ENCODE measurements around the gene TESMIN.

TESMIN gene

DNA sequence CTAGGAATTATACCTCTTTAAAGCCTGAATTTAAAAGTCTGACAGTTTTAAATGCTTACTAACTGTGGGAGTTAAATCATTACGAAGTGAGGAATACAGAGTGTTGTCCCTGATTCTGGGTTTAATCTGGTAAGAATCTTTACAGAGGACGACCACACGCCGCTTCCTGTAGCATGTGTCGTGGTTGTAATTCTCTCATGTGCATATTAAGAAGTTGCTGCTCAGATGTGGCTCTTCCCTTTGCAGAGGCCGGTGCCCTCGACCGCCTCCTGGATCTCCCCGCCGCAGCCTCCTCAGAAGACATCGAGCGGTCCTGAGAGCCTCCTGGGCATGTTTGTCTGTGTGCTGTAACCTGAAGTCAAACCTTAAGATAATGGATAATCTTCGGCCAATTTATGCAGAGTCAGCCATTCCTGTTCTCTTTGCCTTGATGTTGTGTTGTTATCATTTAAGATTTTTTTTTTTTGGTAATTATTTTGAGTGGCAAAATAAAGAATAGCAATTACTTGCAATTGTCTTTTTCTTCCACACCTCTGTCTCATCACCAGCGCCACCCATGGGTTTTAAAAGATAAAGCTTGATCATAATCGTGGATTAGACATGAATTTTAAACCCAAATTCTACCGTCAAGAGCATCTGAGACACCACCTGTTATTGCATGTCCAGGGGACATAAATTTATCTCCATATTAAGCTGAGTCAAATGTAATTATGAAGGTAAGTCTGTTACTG is 60.5 kb downstream of the TESMIN start:
- no peak overlapping the region for H3K4me3 ChIP-seq (ENCODE audit: low read depth, low read length)
- peaks cover 56% of the 10 kb centered on the region for H3K4me1 ChIP-seq (ENCODE audit: control insufficient read depth, insufficient read depth, low read length)
- no peak overlapping the region for H3K9ac ChIP-seq (ENCODE audit: low read length)
- peaks cover 54% of the 10 kb centered on the region for H3K36me3 ChIP-seq (ENCODE audit: control insufficient read depth, insufficient read depth, low read length)
- 0 out of 2 replicates have a peak, but pooled peaks cover under 1% of the 10 kb centered on the region for H3K9me3 ChIP-seq (ENCODE audit: control insufficient read depth, insufficient read depth, low read depth, low read length)
- H3K27ac ChIP-seq (ENCODE audit: low read depth, low read length) = no peak overlapping the region
- peaks cover 5% of the 10 kb centered on the region; the same call in 1 of the 2 replicates for H3K27me3 ChIP-seq (ENCODE audit: control insufficient read depth, insufficient read depth, low read length)

DNA sequence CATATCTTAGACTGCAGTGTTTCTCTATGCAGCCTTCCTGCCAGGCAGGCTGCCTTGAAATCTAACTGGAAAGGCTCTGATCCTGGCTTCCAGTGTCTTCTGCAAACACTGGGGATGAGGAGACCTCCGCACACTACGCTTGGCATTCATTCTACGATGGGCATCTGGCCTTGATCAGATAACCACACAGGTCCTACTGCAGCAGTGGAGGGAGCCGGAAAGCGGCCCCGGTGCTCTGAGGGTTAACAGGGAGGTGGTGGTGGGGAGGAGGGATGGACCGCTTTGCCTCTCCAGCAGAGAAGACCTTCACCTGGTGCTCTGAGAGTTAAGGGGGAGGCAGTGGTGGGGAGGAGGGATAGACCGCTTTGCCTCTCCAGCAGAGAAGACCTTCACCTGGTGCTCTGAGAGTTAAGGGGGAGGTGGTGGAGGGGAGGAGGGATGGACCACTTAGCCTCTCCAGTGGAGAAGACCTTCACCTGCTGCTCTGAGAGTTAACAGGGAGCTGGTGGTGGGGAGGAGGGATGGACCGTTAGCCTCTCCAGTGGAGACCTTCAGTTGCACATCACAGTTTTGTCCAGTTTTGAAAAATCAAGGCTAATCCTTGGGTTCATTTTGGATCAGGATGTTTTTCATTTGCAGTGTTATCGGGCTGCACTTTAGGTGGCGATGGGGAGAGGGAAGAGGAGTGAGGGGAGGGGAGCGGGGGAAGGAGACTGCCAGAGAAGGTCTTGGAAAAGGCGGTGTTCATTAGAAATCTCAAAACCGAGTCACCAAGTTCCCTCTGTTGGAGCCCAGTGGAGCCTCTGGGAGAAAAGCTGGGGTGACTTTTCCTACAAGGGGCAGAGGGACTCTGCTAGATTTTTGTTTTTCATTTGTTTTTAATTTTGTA is 61.3 kb downstream of the TESMIN start:
- Histone ChIP-seq H3K4me1 (ENCODE audit: control insufficient read depth, insufficient read depth, low read length) (peaks cover 58% of the 10 kb centered on the region), H3K36me3 (ENCODE audit: control insufficient read depth, insufficient read depth, low read length) (peaks cover 61% of the 10 kb centered on the region), H3K9me3 (ENCODE audit: control insufficient read depth, insufficient read depth, low read depth, low read length) (no peaks in the 10 kb centered on the region), H3K27me3 (ENCODE audit: control insufficient read depth, insufficient read depth, low read length) (peaks cover 13% of the 10 kb centered on the region), H3K4me3 (ENCODE audit: low read depth, low read length) (no peak overlapping the region), H3K9ac (ENCODE audit: low read length) (no peak overlapping the region), H3K27ac (ENCODE audit: low read depth, low read length) (no peak overlapping the region)

DNA sequence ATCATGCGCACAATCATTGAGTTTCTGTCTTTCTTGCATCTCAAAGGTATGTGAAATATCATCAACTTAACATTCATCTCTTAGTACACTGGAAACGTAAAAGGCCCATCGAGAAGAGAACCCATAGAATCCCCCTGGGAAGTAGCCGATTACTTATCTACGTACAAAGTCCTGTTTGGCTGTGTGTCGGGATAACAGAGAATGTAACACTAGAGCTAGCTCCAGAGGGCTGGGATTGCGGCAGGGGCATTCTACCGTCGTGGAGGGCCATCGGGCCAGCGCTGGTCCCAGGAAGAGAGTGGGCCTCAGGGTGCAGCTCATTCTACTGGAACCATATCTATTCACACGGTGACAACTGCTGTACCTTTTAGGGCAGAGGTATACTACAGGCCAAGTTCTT is 62.4 kb downstream of the TESMIN start:
- no peaks in the 10 kb centered on the region for H3K9me3 ChIP-seq (ENCODE audit: control insufficient read depth, insufficient read depth, low read depth, low read length)
- H3K36me3 ChIP-seq (ENCODE audit: control insufficient read depth, insufficient read depth, low read length) = peaks cover 61% of the 10 kb centered on the region
- H3K9ac ChIP-seq (ENCODE audit: low read length) = no peak overlapping the region
- H3K4me3 ChIP-seq (ENCODE audit: low read depth, low read length) = no peak overlapping the region
- peaks cover 22% of the 10 kb centered on the region for H3K27me3 ChIP-seq (ENCODE audit: control insufficient read depth, insufficient read depth, low read length)
- H3K27ac ChIP-seq (ENCODE audit: low read depth, low read length) = no peak overlapping the region
- H3K4me1 ChIP-seq (ENCODE audit: control insufficient read depth, insufficient read depth, low read length) = peaks cover 52% of the 10 kb centered on the region

DNA sequence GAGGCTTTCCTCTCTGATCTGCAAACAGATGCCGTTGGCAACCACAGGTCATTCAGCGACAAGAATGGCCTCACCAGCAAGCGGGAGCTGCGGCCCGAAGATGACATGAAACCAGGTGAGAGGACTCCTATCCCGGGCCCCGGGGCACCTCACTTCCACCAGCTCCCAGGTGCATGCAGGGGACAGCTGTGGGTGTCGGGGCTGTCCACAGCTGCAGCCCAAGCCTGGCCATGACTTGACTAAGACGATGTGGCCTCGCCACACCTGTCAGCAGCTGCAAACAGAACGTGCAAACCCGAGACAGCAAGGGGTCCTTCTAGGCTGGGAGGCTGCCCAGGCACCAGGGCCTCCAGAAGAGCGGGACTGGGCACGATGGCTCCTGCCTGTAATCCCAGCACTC is 63.3 kb downstream of the TESMIN start:
- no peak overlapping the region for H3K27ac ChIP-seq (ENCODE audit: low read depth, low read length)
- H3K27me3 ChIP-seq (ENCODE audit: control insufficient read depth, insufficient read depth, low read length) = peaks cover 31% of the 10 kb centered on the region
- H3K9me3 ChIP-seq (ENCODE audit: control insufficient read depth, insufficient read depth, low read depth, low read length) = no peaks in the 10 kb centered on the region
- H3K36me3 ChIP-seq (ENCODE audit: control insufficient read depth, insufficient read depth, low read length) = peaks cover 61% of the 10 kb centered on the region
- H3K9ac ChIP-seq (ENCODE audit: low read length) = no peak overlapping the region
- H3K4me1 ChIP-seq (ENCODE audit: control insufficient read depth, insufficient read depth, low read length) = peaks cover 53% of the 10 kb centered on the region
- H3K4me3 ChIP-seq (ENCODE audit: low read depth, low read length) = no peak overlapping the region

DNA sequence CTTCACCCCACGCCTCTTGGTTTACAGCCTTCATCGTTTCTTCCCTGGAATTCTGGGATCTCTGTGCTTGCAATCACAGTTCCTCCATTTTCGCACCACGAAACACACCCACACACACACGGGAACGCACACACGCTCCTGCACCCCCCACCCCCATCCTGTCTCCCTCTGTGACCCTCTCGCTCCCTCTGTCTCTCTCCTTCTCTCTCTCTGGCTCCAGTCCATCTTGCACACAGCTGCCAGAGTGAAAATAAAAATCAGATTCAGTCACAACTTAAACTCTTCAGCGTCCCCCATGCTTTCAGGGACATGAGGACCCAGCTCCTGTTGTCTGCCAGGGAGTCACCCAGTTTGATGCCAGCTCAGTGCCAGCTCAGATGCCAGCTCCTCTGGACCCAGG is 64.0 kb downstream of the TESMIN start:
- Histone ChIP-seq H3K27ac (ENCODE audit: low read depth, low read length) (no peak overlapping the region), H3K36me3 (ENCODE audit: control insufficient read depth, insufficient read depth, low read length) (peaks cover 61% of the 10 kb centered on the region), H3K4me3 (ENCODE audit: low read depth, low read length) (no peak overlapping the region), H3K9me3 (ENCODE audit: control insufficient read depth, insufficient read depth, low read depth, low read length) (no peaks in the 10 kb centered on the region), H3K4me1 (ENCODE audit: control insufficient read depth, insufficient read depth, low read length) (peaks cover 60% of the 10 kb centered on the region), H3K27me3 (ENCODE audit: control insufficient read depth, insufficient read depth, low read length) (peaks cover 36% of the 10 kb centered on the region), H3K9ac (ENCODE audit: low read length) (peak overlapping the region; percentile 47)

DNA sequence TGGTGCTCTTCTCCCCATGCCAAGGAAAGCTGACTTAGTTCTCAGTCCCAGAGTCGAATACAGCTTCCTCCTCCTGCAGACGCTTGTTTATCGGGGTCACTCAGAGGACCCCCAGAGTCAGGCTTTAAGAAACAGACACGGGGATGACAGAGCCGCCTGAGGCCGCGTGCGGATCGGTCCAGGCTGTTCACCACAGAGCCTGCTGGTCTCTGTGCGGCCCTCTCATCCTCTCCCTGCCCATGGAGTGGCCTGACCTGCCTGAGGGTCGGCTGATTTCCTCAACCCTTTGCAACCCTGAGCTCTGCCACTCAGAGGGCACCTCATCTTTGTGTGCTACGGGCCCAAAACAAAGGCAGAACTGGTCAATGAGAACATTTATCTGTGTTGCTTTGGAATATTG is 64.8 kb downstream of the TESMIN start:
- peak overlapping the region; percentile 89 for H3K9ac ChIP-seq (ENCODE audit: low read length)
- H3K4me3 ChIP-seq (ENCODE audit: low read depth, low read length) = peak overlapping the region; percentile 76; the same call in 1 of the 2 replicates
- H3K36me3 ChIP-seq (ENCODE audit: control insufficient read depth, insufficient read depth, low read length) = peaks cover 61% of the 10 kb centered on the region
- peaks cover 36% of the 10 kb centered on the region for H3K27me3 ChIP-seq (ENCODE audit: control insufficient read depth, insufficient read depth, low read length)
- peaks cover 60% of the 10 kb centered on the region for H3K4me1 ChIP-seq (ENCODE audit: control insufficient read depth, insufficient read depth, low read length)
- H3K27ac ChIP-seq (ENCODE audit: low read depth, low read length) = no peak overlapping the region
- H3K9me3 ChIP-seq (ENCODE audit: control insufficient read depth, insufficient read depth, low read depth, low read length) = no peaks in the 10 kb centered on the region

DNA sequence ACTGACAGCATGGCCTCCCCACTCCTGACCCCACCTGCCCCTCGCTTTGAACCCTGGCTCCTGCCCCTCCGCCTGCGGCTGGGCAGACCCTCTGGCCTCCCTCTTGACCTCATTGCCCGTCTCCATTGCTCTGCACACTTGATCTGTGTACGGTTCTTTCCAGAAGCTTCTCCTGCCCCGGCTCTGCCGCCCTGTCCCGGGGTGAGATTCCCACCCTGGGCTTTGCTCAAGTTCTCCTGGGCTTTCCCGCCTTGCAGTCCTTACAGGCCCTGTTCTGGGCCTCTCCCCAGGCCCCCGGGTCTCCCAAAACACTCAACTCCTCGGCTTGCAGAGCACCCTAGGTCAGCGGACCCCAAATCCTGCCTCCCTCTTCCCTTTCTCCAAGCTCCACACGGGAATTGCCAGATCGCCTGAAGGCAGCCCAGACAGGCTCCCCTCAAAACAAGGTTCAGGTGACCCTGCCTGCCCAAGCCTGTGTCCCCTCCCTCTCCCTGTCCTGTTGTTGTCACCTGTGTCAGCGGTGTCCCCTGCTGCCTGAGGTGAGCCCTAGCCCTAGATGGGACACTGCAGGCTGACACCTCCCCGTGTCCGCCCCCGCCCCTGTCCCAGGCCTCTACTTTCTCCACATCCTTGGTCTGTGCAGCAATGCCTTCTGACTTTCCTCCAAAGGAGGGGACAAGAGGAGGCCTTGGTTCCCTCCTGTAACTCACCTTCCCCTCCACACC is 65.5 kb downstream of the TESMIN start:
- Histone ChIP-seq H3K27ac (ENCODE audit: low read depth, low read length) (peak overlapping the region; percentile 82; the same call in 1 of the 2 replicates), H3K27me3 (ENCODE audit: control insufficient read depth, insufficient read depth, low read length) (peaks cover 36% of the 10 kb centered on the region), H3K9ac (ENCODE audit: low read length) (peak overlapping the region; percentile 89), H3K4me1 (ENCODE audit: control insufficient read depth, insufficient read depth, low read length) (peaks cover 58% of the 10 kb centered on the region), H3K36me3 (ENCODE audit: control insufficient read depth, insufficient read depth, low read length) (peaks cover 54% of the 10 kb centered on the region), H3K4me3 (ENCODE audit: low read depth, low read length) (peak overlapping the region; percentile 76), H3K9me3 (ENCODE audit: control insufficient read depth, insufficient read depth, low read depth, low read length) (no peaks in the 10 kb centered on the region)

DNA sequence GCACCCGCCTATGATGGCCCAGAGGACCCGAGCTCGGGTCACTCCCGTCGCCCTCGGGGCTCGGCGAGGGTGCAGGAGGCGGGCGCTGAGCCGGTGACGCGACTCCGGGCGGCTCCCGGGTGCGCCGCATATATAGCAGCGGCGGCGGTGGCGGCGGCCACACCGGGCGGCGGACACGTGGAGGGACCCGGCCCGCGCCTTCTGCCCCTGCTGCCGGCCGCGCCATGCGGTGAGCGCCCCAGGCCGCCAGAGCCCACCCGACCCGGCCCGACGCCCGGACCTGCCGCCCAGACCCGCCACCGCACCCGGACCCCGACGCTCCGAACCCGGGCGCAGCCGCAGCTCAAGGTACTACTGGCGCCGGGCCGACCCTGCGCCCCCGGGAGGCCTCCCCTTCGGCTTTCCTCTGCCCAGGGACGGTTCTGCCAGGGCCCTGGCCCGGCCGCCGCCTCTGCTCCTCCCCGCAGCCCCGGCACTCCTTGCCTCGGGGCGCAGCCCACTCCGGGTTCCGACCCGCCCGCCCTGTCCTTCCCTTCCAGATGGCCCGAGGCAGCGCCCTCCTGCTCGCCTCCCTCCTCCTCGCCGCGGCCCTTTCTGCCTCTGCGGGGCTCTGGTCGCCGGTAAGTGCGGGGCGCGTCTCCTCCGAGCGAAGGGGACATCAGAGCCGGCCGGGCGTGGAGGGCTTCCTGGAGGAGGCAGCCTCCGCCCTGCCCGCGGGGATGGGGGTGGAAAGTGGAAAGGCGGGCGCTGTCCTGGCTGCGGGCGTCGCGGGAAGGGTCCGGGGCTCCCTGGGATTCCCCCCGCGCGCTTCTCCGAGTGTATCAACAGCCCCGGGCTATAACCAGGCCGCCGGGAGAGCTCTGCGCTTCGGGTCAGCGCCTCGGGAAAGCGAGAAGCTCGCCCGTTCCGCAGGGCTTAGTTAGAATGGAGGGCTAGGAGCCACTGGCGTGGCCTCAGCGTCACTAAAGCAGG is 66.6 kb downstream of the TESMIN start, which contains the start of gene GAL:
GAL (plus strand) TSS at position 160 of the 972 bp plus-strand sequence; CDS start at position 540, 380 bp downstream.
- H3K4me1 ChIP-seq (ENCODE audit: control insufficient read depth, insufficient read depth, low read length) = peaks cover 47% of the 10 kb centered on the region
- H3K9ac ChIP-seq (ENCODE audit: low read length) = peak within 1 kb of the TSS; percentile 89
- peaks cover 36% of the 10 kb centered on the region for H3K27me3 ChIP-seq (ENCODE audit: control insufficient read depth, insufficient read depth, low read length)
- peak within 1 kb of the TSS; percentile 82; the same call in 1 of the 2 replicates for H3K27ac ChIP-seq (ENCODE audit: low read depth, low read length)
- peak within 1 kb of the TSS; percentile 76 for H3K4me3 ChIP-seq (ENCODE audit: low read depth, low read length)
- H3K36me3 ChIP-seq (ENCODE audit: control insufficient read depth, insufficient read depth, low read length) = peaks cover 46% of the 10 kb centered on the region
- H3K9me3 ChIP-seq (ENCODE audit: control insufficient read depth, insufficient read depth, low read depth, low read length) = no peaks in the 10 kb centered on the region

DNA sequence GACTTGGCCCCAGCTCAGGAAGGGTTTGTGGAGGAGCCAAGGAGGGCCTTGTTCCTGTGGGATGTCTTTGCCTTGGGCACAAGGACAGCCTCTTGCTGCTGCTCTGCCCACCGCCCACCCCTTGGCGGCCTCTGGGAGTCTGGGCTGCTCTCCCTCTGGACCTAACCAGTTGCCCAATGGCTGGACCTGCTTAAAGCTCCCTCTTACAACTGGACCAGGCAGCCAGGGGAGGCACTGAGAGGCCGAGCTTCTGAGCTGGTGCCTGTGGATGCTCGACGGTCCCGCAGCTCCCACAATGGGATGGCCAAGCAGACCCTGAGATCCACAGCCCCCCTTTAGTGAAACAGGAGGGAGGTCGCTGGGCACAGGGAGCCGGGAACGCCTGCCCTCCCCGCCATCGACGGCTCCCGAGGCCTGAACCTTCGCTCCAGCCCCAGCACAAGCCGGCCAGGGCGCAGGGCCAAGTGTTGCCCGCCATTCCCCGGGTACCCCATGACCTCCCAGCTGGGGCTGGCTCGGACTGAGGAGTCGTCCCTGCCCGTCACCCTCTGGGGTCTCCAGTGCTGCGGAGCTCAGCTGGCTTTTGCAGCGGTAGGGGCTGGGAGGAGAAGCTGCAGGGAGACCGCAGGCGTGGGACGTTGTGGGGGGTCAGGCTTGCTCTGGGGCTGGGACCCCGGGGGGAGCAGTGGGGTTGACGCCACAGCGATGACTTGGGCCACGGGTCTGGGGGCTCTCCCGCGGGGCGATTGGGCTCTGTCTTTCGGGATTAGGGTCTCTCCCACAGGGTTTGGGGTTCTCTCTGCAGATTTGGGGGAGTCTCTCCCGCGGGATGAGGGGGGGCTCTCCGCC is 67.6 kb downstream of the TESMIN start:
- Histone ChIP-seq H3K9ac (ENCODE audit: low read length) (peak overlapping the region; percentile 89), H3K4me3 (ENCODE audit: low read depth, low read length) (peak overlapping the region; percentile 76), H3K36me3 (ENCODE audit: control insufficient read depth, insufficient read depth, low read length) (peaks cover 36% of the 10 kb centered on the region), H3K27me3 (ENCODE audit: control insufficient read depth, insufficient read depth, low read length) (peaks cover 36% of the 10 kb centered on the region), H3K4me1 (ENCODE audit: control insufficient read depth, insufficient read depth, low read length) (peaks cover 40% of the 10 kb centered on the region), H3K27ac (ENCODE audit: low read depth, low read length) (peak overlapping the region; percentile 79; the same call in 1 of the 2 replicates), H3K9me3 (ENCODE audit: control insufficient read depth, insufficient read depth, low read depth, low read length) (no peaks in the 10 kb centered on the region)

All from HUES6 (cell line).